Measurements from ENCODE around the gene MICALL1.

GRCh38 chr22:37930952-37931440 is 24.9 kb downstream of the MICALL1 start:
- TF ChIP-seq SP1 (CRISPR knock-in tag; conservative IDR thresholded peaks at IDR 0.05) (no peak), CTCF (IDR thresholded peaks at IDR 0.05) (no peak), MAX (CRISPR knock-in tag; IDR thresholded peaks at IDR 0.05) (no peak), FOXP4 (CRISPR knock-in tag; IDR thresholded peaks at IDR 0.05) (no peak), MYBL2 (CRISPR knock-in tag; IDR thresholded peaks at IDR 0.05) (no peak), RELA (CRISPR knock-in tag; IDR thresholded peaks at IDR 0.05; ENCODE audit: borderline replicate concordance) (no peak), MXD4 (CRISPR knock-in tag; IDR thresholded peaks at IDR 0.05; ENCODE audit: borderline replicate concordance) (no peak)
- TF ChIP-seq, protein P1, sequence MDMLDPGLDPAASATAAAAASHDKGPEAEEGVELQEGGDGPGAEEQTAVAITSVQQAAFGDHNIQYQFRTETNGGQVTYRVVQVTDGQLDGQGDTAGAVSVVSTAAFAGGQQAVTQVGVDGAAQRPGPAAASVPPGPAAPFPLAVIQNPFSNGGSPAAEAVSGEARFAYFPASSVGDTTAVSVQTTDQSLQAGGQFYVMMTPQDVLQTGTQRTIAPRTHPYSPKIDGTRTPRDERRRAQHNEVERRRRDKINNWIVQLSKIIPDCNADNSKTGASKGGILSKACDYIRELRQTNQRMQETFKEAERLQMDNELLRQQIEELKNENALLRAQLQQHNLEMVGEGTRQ (CRISPR knock-in tag; IDR thresholded peaks at IDR 0.05), result no peak
- TF ChIP-seq, protein P2, sequence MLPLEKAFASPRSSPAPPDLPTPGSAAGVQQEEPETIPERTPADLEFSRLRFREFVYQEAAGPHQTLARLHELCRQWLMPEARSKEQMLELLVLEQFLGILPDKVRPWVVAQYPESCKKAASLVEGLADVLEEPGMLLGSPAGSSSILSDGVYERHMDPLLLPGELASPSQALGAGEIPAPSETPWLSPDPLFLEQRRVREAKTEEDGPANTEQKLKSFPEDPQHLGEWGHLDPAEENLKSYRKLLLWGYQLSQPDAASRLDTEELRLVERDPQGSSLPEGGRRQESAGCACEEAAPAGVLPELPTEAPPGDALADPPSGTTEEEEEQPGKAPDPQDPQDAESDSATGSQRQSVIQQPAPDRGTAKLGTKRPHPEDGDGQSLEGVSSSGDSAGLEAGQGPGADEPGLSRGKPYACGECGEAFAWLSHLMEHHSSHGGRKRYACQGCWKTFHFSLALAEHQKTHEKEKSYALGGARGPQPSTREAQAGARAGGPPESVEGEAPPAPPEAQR (CRISPR knock-in tag; IDR thresholded peaks at IDR 0.05), result no peak
- TF ChIP-seq, protein P3, sequence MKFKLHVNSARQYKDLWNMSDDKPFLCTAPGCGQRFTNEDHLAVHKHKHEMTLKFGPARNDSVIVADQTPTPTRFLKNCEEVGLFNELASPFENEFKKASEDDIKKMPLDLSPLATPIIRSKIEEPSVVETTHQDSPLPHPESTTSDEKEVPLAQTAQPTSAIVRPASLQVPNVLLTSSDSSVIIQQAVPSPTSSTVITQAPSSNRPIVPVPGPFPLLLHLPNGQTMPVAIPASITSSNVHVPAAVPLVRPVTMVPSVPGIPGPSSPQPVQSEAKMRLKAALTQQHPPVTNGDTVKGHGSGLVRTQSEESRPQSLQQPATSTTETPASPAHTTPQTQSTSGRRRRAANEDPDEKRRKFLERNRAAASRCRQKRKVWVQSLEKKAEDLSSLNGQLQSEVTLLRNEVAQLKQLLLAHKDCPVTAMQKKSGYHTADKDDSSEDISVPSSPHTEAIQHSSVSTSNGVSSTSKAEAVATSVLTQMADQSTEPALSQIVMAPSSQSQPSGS (CRISPR knock-in tag; IDR thresholded peaks at IDR 0.05; ENCODE audit: borderline replicate concordance, low read depth), result no peak

All from WTC11 (cell line).